Uterus (tissue), 2 donors: ENCODE results near the gene ALDH8A1.

Source experiments
- CTCF ChIP-seq, 4 experiments: fragments of 200-600 bp in 2 of 4; fragments of 450-650 bp in 2 of 4; sonication (generic) in 2 of 4; IDR thresholded peaks; one replicate each; pipeline ENCODE4 v1.5.1; 2016 to 2019; ENCODE audit warnings: antibody characterized with exemption in 4 of 4, mild to moderate bottlenecking in 2 of 4, moderate library complexity in 1 of 4
- POLR2A ChIP-seq, 2 donors: fragments of 450-650 bp; IDR thresholded peaks; one replicate each; pipeline ENCODE4 v1.6.1; 2016; ENCODE audit warnings: antibody characterized with exemption in 2 of 2, mild to moderate bottlenecking in 1 of 2, moderate library complexity in 1 of 2

- TF ChIP-seq POLR2A (IDR thresholded peaks at IDR 0.05) = no peak
- no peak for TF ChIP-seq CTCF (IDR thresholded peaks at IDR 0.05)
Observed at GRCh38 chr6:134928151-134928900, 21.6 kb downstream of the ALDH8A1 start.
